GM23338 (cell line): ENCODE data around the gene TCFL5. TPM values are rescaled to one million over a fixed set of nuclear protein-coding genes. Genes with fewer than 3 reads are reported as not detected.

Experiments
- ATAC-seq: fragments of 200-7000 bp; cut with Tn5 transposase; 3 replicates; pipeline ENCODE4 v1.9.1; 2020
- DNase-seq: peaks from one replicate; pipeline ENCODE4 v3.0.0-alpha.2; 2015; ENCODE audit warnings: low spot score
- H2AFZ ChIP-seq: fragments of 200-600 bp; sonication (generic); 2 replicates; pipeline ENCODE4 v1.8.0; 2016; ENCODE audit warnings: antibody characterized with exemption, mild to moderate bottlenecking, moderate library complexity
- H3F3A ChIP-seq: fragments of 200-600 bp; sonication (generic); replicated peaks from 2 replicates; pipeline ENCODE4 v1.8.0; 2017; ENCODE audit warnings: antibody characterized with exemption, mixed run types, low read depth
- H3K27ac ChIP-seq: fragments of 200-600 bp; sonication (generic); 2 replicates; pipeline ENCODE4 v1.6.1; 2016; ENCODE audit warnings: low read depth
- H3K27me3 ChIP-seq: fragments of 200-600 bp; sonication (generic); 2 replicates; pipeline ENCODE4 v1.8.0; 2016; ENCODE audit warnings: mild to moderate bottlenecking, mixed run types, moderate library complexity; ENCODE audit not compliant: insufficient read depth
- H3K36me3 ChIP-seq: fragments of 200-600 bp; sonication (generic); 2 replicates; pipeline ENCODE4 v1.8.0; 2016; ENCODE audit warnings: mild to moderate bottlenecking; ENCODE audit not compliant: insufficient read depth
- H3K4me1 ChIP-seq: fragments of 200-600 bp; sonication (generic); 2 replicates; pipeline ENCODE4 v1.8.0; 2016; ENCODE audit warnings: mild to moderate bottlenecking, moderate library complexity; ENCODE audit not compliant: insufficient read depth
- H3K4me2 ChIP-seq: fragments of 200-600 bp; sonication (generic); 2 replicates; pipeline ENCODE4 v1.7.1; 2017; ENCODE audit warnings: mixed run types
- H3K4me3 ChIP-seq: fragments of 200-600 bp; sonication (generic); 2 replicates; pipeline ENCODE4 v1.6.1; 2016; ENCODE audit warnings: mixed run types
- H3K79me2 ChIP-seq: fragments of 200-600 bp; sonication (generic); replicated peaks from 2 replicates; pipeline ENCODE4 v1.8.0; 2017; ENCODE audit warnings: mild to moderate bottlenecking; ENCODE audit not compliant: insufficient read depth
- H3K9me2 ChIP-seq: fragments of 200-600 bp; sonication (generic); 2 replicates; pipeline ENCODE4 v1.8.0; 2017; ENCODE audit not compliant: insufficient read depth
- H4K20me1 ChIP-seq: fragments of 200-600 bp; sonication (generic); replicated peaks from 2 replicates; pipeline ENCODE4 v1.8.0; 2017; ENCODE audit warnings: mild to moderate bottlenecking; ENCODE audit not compliant: insufficient read depth
- H3K27ac Mint-ChIP-seq: 2 replicates; pipeline ENCODE4 v1.8.0; 2020; ENCODE audit warnings: inconsistent platforms, mild to moderate bottlenecking, moderate library complexity, mixed read lengths
- H3K27me3 Mint-ChIP-seq: 3 replicates; pipeline ENCODE4 v1.8.0; 2022; ENCODE audit warnings: low read depth, mild to moderate bottlenecking, moderate library complexity, mixed read lengths, inconsistent platforms; ENCODE audit not compliant: insufficient read depth, poor library complexity
- H3K36me3 Mint-ChIP-seq: 3 replicates; pipeline ENCODE4 v1.8.0; 2021; ENCODE audit warnings: low read depth, mild to moderate bottlenecking, inconsistent platforms, moderate library complexity, mixed read lengths
- H3K4me1 Mint-ChIP-seq: 3 replicates; pipeline ENCODE4 v1.8.0; 2020; ENCODE audit warnings: mild to moderate bottlenecking, inconsistent platforms, mixed read lengths
- H3K4me3 Mint-ChIP-seq: 3 replicates; pipeline ENCODE4 v1.8.0; 2021; ENCODE audit warnings: moderate library complexity, mild to moderate bottlenecking, inconsistent platforms, mixed read lengths
- H3K9me3 Mint-ChIP-seq: 3 replicates; pipeline ENCODE4 v1.8.0; 2020; ENCODE audit warnings: moderate library complexity, mild to moderate bottlenecking, inconsistent platforms, mixed read lengths
- CREB1 ChIP-seq: fragments of 250-450 bp; sonication (Bioruptor Pico); IDR thresholded peaks from 2 replicates; pipeline ENCODE4 v1.5.0; 2020; ENCODE audit warnings: low read depth, mild to moderate bottlenecking, moderate library complexity
- JUNB ChIP-seq: IDR thresholded peaks from one replicate; pipeline ENCODE4 v1.6.1; 2016; ENCODE audit warnings: antibody characterized with exemption; ENCODE audit not compliant: unreplicated experiment
- POLR2AphosphoS5 ChIP-seq: IDR thresholded peaks from 2 replicates; pipeline ENCODE4 v1.6.1; 2016; ENCODE audit warnings: antibody characterized with exemption, low read depth
- ZNF114 ChIP-seq: fragments of 250-450 bp; sonication (Bioruptor Pico); IDR thresholded peaks from 2 replicates; pipeline ENCODE4 v1.5.0; 2020; ENCODE audit warnings: mild to moderate bottlenecking, moderate library complexity
- ZNF331 ChIP-seq: fragments of 250-450 bp; sonication (Bioruptor Pico); IDR thresholded peaks from 2 replicates; pipeline ENCODE4 v1.5.0; 2020; ENCODE audit warnings: low read depth, mild to moderate bottlenecking, moderate library complexity
- polyA plus RNA-seq: library from polyadenylated mRNA; unstranded; fragments of >200 nt; fragmentation: Nextera tagmentation; extraction: Ambion mirVana; gene quantifications from 2 replicates; pipeline ENCODE4 v1.2.1, GENCODE V29; 2016
- total RNA-seq: library from RNA; depleted of rRNA; stranded (reverse); fragments of >200 nt; shearing (Covaris generic); gene quantifications from 2 replicates; pipeline ENCODE4 v1.2.3, GENCODE V29; 2014
- TF ChIP-seq, protein P1 (sequence below): IDR thresholded peaks from 2 replicates; pipeline ENCODE4 v1.6.1; 2016; ENCODE audit warnings: antibody characterized with exemption
- TF ChIP-seq, protein P2 (sequence below), 2 experiments: fragments of 200-600 bp in 1 of 2; sonication (generic) in 1 of 2; conservative IDR thresholded peaks; 2 replicates each; pipeline versions ENCODE4 v1.5.1 to v1.6.1; 2016 to 2017; ENCODE audit warnings: antibody characterized with exemption in 2 of 2, low read depth in 2 of 2, mild to moderate bottlenecking in 2 of 2, moderate library complexity in 1 of 2

The TCFL5 gene
- total and polyA plus RNA-seq, 2 experiments from 2014 or later, result 5.8 to 19.3 TPM

DNA sequence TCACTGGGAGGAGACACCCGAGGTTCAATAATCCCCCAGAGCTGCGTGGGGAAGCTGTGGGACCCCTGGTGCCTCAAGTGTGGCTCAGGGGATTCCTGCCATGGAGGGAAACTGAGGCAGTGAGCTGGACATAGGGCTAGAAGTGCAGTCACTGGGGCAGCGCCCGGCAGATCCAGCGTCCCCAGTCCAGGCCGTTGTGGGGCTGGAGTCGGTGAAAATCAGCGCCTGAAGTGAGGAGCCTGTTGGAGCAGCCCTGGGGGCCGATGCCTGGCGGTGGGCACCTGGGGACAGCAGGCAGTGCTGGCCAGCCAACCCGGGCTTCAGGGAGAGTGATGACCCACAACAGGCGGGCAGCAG, 46.9 kb downstream of the TCFL5 start (continued):
- TF ChIP-seq, protein P1, sequence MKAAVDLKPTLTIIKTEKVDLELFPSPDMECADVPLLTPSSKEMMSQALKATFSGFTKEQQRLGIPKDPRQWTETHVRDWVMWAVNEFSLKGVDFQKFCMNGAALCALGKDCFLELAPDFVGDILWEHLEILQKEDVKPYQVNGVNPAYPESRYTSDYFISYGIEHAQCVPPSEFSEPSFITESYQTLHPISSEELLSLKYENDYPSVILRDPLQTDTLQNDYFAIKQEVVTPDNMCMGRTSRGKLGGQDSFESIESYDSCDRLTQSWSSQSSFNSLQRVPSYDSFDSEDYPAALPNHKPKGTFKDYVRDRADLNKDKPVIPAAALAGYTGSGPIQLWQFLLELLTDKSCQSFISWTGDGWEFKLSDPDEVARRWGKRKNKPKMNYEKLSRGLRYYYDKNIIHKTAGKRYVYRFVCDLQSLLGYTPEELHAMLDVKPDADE, result no peak

DNA sequence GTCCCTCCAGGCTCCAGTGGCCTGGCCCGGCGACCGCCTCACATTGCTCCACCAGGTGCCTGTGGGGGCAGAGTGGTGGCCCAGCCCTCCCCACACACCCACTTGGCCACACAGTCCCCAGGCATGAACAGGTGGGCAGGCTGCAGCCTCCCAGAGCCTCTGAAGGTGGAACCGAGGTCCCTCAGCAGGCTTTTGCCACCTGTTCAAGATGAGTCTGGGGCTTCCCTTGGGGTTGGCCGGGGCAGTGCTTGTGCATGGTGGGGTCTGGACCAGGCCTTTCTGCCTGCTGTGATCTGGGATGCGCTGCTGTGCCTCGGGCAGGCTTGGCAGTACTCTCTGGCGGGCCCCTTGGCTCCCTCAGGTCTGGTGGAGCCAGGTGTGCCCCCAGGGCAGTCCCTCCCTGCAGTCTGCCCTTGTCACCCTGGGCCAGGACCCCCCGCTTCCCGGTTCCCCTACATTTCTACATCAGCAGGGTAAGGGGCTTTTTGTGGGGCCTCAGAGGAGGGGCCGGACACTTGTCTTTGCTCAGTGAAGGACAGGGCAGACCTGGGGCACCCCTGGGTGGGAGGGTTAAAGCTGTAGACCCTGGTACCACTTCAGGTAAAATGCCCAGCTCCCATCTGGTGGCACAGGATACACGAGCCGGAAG, 47.4 kb downstream of the TCFL5 start:
- Mint-ChIP-seq H3K27me3 (peaks cover 17% of the 10 kb centered on the region), H3K9me3 (no peaks in the 10 kb centered on the region), H3K4me3 (no peak overlapping the region), H3K27ac (no peak overlapping the region), H3K4me1 (peaks cover 16% of the 10 kb centered on the region), H3K36me3 (peaks cover 5% of the 10 kb centered on the region; the same call in 1 of the 3 replicates)
- Histone ChIP-seq H3K9me2 (no peaks in the 10 kb centered on the region), H3K27ac (no peak overlapping the region), H3K4me1 (peaks cover 10% of the 10 kb centered on the region; the same call in 1 of the 2 replicates), H3K79me2 (peaks cover 8% of the 10 kb centered on the region; the same call in 1 of the 2 replicates), H3K4me3 (no peak overlapping the region), H4K20me1 (no peaks in the 10 kb centered on the region), H3K36me3 (no peaks in the 10 kb centered on the region), H3K4me2 (no peak overlapping the region), H3F3A (0 out of 2 replicates have a peak, but pooled peaks cover 4% of the 10 kb centered on the region), H3K27me3 (peaks cover 7% of the 10 kb centered on the region; the same call in 1 of the 2 replicates), H2AFZ (no peak overlapping the region)
- DNase-seq (no peak), ATAC-seq (no peak)
- TF ChIP-seq, protein P2, sequence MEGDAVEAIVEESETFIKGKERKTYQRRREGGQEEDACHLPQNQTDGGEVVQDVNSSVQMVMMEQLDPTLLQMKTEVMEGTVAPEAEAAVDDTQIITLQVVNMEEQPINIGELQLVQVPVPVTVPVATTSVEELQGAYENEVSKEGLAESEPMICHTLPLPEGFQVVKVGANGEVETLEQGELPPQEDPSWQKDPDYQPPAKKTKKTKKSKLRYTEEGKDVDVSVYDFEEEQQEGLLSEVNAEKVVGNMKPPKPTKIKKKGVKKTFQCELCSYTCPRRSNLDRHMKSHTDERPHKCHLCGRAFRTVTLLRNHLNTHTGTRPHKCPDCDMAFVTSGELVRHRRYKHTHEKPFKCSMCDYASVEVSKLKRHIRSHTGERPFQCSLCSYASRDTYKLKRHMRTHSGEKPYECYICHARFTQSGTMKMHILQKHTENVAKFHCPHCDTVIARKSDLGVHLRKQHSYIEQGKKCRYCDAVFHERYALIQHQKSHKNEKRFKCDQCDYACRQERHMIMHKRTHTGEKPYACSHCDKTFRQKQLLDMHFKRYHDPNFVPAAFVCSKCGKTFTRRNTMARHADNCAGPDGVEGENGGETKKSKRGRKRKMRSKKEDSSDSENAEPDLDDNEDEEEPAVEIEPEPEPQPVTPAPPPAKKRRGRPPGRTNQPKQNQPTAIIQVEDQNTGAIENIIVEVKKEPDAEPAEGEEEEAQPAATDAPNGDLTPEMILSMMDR (conservative IDR thresholded peaks at IDR 0.05; ENCODE audit: low read depth in 2 of 2), result no peak
- no peak for TF ChIP-seq JUNB
- TF ChIP-seq CREB1 (CRISPR knock-in tag), result no peak

DNA sequence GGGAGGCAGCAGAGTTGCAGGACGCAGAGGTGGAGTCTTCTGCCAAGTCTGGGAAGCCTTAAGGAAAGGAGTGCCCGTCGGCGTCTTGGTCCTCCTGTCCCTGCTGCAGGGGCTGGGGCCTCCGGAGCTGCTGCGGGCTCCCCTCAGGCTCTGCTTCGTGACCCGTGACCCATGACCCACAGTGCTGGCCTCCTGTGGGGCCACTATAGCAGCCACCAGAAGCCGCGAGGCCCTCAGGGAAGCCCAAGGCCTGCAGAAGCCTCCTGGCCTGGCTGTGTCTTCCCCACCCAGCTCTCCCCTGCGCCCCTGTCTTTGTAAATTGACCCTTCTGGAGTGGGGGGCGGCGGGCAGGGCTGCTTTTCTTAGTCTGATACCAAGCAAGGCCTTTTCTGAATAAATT, 48.0 kb downstream of the TCFL5 start:
- Mint-ChIP-seq H3K4me3 (no peak overlapping the region), H3K27me3 (peaks cover 17% of the 10 kb centered on the region), H3K9me3 (no peaks in the 10 kb centered on the region), H3K27ac (no peak overlapping the region), H3K36me3 (peaks cover 5% of the 10 kb centered on the region; the same call in 1 of the 3 replicates), H3K4me1 (peaks cover 16% of the 10 kb centered on the region)
- peaks cover 7% of the 10 kb centered on the region; the same call in 1 of the 2 replicates for H3K27me3 ChIP-seq
- 0 out of 2 replicates have a peak, but pooled peaks cover 4% of the 10 kb centered on the region for H3F3A ChIP-seq
- ATAC-seq (no peak), DNase-seq (no peak)
- peaks cover 8% of the 10 kb centered on the region; the same call in 1 of the 2 replicates for H3K79me2 ChIP-seq
- H4K20me1 ChIP-seq, result no peaks in the 10 kb centered on the region
- H3K4me1 ChIP-seq, result peaks cover 10% of the 10 kb centered on the region; the same call in 1 of the 2 replicates
- no peaks in the 10 kb centered on the region for H3K9me2 ChIP-seq
- H3K4me3 ChIP-seq, result no peak overlapping the region
- H3K27ac ChIP-seq, result no peak overlapping the region
- TF ChIP-seq POLR2AphosphoS5 (no peak), ZNF114 (CRISPR knock-in tag) (no peak), JUNB (no peak), ZNF331 (no peak)
- TF ChIP-seq, protein P1, result no peak
- no peak overlapping the region for H3K4me2 ChIP-seq
- no peak overlapping the region for H2AFZ ChIP-seq
- no peaks in the 10 kb centered on the region for H3K36me3 ChIP-seq
